ENCODE data around the gene RHOXF2B.
"Not testable (repeated sequence)": the region's sequence is repeated elsewhere in the genome, so short reads cannot be mapped to it uniquely, and the experiment has no call there.

DNA sequence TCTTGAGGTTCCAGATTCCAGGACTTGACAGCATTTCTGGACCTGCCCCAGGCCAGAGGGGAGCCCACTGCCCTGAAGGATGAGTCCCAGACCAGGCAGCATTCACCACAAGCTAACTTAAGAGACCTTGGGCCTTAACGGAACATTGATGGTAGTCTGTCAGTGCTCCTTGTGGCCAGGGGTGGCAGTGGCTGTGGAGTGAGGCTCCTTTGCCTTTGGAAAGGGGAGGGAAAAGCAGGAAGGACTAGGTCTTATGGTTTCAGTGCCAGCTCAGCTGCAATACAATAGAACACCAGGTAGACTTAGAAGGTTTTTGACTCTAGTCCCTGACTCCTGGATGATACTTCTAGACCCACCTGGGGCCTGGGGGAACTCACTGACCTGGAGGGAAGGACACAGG, 11.3 kb downstream of the RHOXF2B start:
- not testable (repeated sequence) for TF ChIP-seq EZH2phosphoT487 (conservative IDR thresholded peaks at IDR 0.05; ENCODE audit: low read length); CTCF (IDR thresholded peaks at IDR 0.05; ENCODE audit: insufficient read depth, low read length, poor library complexity, severe bottlenecking)
